HUES6 (cell line): Measurements from ENCODE around the gene PRPF4.

ENCODE experiments used
- H3K27ac ChIP-seq: 2 replicates; pipeline ENCODE4 v1.7.0; 2013; ENCODE audit warnings: low read depth, mild to moderate bottlenecking, low read length, inconsistent platforms
- H3K27me3 ChIP-seq: 2 replicates; pipeline ENCODE4 v1.6.1; 2013; ENCODE audit warnings: low read length; ENCODE audit not compliant: control insufficient read depth, insufficient read depth
- H3K36me3 ChIP-seq: 2 replicates; pipeline ENCODE4 v1.6.1; 2013; ENCODE audit warnings: low read length; ENCODE audit not compliant: control insufficient read depth, insufficient read depth
- H3K4me1 ChIP-seq: 2 replicates; pipeline ENCODE4 v1.6.1; 2013; ENCODE audit warnings: low read length; ENCODE audit not compliant: control insufficient read depth, insufficient read depth
- H3K4me3 ChIP-seq: 2 replicates; pipeline ENCODE4 v1.5.1; 2013; ENCODE audit warnings: low read depth, low read length
- H3K9ac ChIP-seq: one replicate; pipeline ENCODE4 v1.6.1; 2013; ENCODE audit warnings: mild to moderate bottlenecking, low read length
- H3K9me3 ChIP-seq: 2 replicates; pipeline ENCODE4 v1.6.1; 2013; ENCODE audit warnings: low read depth, low read length; ENCODE audit not compliant: control insufficient read depth, insufficient read depth

Gene PRPF4

DNA sequence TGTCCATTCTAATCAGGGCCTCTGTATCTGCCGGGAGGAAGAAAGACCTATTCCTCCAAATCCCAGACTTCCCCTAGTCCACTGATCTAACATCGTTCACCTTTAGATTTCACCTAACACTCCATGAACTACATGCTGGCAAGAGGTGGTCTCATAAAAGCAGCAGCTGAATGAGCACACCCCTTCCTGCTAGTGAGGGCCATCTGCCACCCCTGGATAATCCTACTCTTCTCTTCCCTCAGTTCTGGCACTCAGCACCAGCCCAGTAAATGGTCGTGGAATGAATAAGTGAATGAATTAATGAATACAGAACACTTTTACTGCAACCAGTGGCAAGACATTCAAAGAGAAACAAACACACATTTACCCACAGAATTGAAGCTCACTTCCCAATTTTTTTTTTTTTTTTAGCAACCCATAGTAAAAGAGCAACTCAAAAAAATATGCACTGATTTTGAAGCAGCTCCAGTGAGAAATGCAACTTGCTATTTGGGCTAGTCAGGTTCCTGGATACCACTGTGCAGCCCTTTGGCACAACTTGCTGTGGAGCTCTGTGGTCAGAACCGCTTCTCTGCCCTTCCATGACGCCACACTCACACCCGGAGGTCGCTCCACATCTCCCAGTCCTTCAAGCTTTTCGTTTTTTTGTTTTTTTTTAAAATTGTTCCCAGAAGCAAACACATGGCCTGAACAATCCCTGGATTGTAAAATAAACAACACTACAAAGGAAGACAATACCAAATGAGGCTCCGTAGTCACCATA, 21.5 kb downstream of the PRPF4 start:
- H3K4me3 ChIP-seq = no peak overlapping the region
- H3K9me3 ChIP-seq = no peaks in the 10 kb centered on the region
- no peaks in the 10 kb centered on the region for H3K4me1 ChIP-seq
- peaks cover 18% of the 10 kb centered on the region for H3K36me3 ChIP-seq
- H3K9ac ChIP-seq = no peak overlapping the region
- H3K27me3 ChIP-seq = no peaks in the 10 kb centered on the region
- H3K27ac ChIP-seq = no peak overlapping the region

DNA sequence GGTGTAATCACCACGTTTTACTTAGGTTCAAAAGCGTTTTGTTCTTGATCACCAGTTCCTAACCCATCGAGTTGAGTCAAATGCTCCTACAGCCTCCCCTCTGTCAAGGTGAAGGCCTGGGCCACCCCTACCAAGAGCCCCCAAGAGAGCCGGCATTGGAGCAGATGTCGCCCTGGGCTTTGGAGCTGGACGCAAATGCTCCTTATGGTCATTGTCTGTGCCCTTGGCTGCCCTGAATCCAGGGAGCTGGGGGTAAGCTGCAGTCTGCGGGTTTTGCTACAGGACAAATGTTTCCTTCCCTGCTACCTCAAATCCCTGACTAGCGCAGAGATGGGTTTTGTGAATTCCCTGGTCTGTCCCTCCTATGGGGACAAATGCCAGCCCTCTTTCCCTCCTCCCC, 22.9 kb downstream of the PRPF4 start:
- no peaks in the 10 kb centered on the region for H3K27me3 ChIP-seq
- no peaks in the 10 kb centered on the region for H3K9me3 ChIP-seq
- H3K4me1 ChIP-seq = peaks cover 5% of the 10 kb centered on the region; the same call in 1 of the 2 replicates
- H3K36me3 ChIP-seq = peaks cover 5% of the 10 kb centered on the region
- no peak overlapping the region for H3K9ac ChIP-seq
- no peak overlapping the region for H3K27ac ChIP-seq
- no peak overlapping the region for H3K4me3 ChIP-seq

DNA sequence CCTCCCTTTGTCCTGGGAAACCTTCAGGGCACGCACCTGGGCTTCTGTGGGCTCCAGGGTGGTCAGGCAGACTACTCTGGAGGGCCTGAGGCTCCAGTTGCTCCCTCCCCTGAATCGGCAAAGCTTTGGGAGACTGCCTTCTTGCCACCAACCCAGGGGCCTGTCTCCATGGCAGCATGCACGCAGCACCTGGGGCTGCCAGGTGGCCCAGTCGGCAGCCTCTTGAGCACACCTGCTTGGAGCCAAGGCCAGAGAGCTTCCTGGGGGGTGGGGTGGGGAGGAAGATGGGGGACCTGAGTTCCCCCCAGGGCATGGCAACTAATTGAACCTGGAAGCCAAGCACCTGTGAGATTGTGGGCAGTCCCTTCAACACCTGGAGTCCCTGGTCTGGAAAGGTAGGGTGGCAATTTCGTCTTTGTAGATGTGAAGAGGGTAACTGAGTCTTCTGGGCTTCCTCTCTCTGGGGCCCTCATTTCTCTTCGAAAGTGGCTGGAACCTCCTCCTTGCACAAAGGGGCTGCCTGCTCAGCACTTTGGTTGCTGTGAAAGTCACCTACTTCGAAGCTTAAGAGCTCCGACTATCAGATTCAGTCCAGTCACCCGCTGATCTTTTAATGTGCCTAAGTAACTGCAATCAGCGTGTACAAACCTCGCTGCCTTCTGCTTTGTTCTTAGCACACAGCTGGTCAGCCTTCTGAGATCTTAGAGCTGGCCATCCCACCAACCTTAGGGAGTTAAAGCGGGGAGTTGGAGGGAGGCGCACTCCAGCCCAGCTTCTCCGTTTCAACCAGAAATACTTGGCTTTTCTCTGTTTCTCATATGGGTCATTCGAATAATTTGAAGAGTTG, 23.7 kb downstream of the PRPF4 start:
- no peaks in the 10 kb centered on the region for H3K36me3 ChIP-seq
- H3K9me3 ChIP-seq = no peaks in the 10 kb centered on the region
- H3K4me3 ChIP-seq = no peak overlapping the region
- no peaks in the 10 kb centered on the region for H3K27me3 ChIP-seq
- H3K9ac ChIP-seq = no peak overlapping the region
- peaks cover 5% of the 10 kb centered on the region; the same call in 1 of the 2 replicates for H3K4me1 ChIP-seq
- H3K27ac ChIP-seq = no peak overlapping the region

DNA sequence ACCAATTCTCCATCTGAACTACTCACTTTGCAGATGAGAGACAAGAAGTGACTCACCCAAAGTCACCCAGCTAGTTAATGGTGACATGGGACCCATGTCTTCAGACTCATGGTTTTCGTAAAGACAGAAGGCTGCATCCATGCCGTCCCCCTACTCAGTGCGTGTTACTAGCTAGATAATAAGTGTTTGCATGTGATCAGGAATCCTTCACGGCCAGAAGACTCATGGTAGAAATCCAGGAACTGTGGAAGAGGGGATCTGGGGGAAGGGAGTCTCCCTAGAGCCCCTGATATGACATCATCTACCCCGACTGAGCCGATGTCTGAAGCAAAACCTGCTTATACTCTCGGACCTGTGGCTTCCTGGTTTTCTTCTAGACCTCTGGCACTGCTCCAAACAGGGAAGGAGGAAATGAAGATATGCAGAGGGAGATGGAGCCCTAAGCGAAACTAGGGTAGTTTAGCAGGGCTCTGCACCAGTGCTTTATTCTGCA, 24.4 kb downstream of the PRPF4 start:
- H3K4me3 ChIP-seq = no peak overlapping the region
- H3K27ac ChIP-seq = no peak overlapping the region
- H3K36me3 ChIP-seq = no peaks in the 10 kb centered on the region
- H3K9me3 ChIP-seq = no peaks in the 10 kb centered on the region
- H3K9ac ChIP-seq = no peak overlapping the region
- H3K4me1 ChIP-seq = peaks cover 5% of the 10 kb centered on the region; the same call in 1 of the 2 replicates
- H3K27me3 ChIP-seq = no peaks in the 10 kb centered on the region

DNA sequence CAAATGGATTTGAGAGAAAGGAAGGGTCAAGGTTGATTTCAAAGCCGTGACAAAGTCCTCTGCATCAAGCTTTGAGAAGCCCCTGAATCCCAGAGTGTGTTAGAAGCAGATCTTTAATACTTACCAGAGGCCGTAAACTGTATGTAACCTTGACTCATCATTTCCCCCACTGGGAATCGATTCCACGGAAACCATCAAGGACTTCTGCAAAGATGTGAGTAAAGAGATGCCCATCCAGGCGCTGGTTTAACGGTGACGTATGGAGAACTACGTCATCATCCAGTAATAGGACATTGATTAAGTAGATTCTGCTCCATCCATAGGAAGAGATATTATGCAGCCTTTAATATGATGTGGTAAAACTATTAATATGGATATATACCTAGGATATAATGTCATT, 26.1 kb downstream of the PRPF4 start:
- Histone ChIP-seq H3K27me3 (no peaks in the 10 kb centered on the region), H3K4me3 (no peak overlapping the region), H3K9me3 (no peaks in the 10 kb centered on the region), H3K9ac (no peak overlapping the region), H3K36me3 (no peaks in the 10 kb centered on the region), H3K27ac (no peak overlapping the region), H3K4me1 (peaks cover 5% of the 10 kb centered on the region; the same call in 1 of the 2 replicates)

DNA sequence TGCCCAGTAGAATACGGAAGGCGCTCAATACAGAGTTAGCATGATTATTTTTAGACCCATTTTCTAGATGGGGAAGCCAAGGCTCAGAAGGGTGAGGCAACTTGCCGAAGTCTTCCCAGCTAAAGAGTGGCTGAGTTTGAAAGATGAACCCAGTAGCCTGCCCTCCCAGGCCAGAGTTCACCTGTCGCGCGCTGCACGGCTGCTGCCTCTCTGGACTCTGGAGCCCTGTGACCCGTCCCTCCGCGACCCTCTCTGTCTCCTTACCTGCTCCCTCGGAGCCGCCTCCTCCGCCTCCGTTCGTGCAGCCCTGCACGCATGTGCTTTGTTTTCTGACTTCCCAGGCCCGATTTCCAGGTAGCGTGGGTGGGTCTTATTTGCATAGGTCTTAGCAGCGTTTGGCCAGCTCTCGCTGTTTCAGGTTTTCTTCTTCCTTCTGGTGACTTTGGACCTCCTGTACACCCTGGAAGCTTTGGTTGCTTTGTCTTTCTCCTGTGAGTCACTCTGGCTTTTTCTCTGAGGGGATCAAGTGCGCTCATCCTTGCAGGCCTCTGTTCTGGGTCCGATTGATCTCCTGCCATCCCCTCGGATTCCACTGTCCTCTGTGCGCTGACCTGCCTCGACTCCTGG, 27.4 kb downstream of the PRPF4 start, which contains the start of gene RNF183:
TSS of gene RNF183 (minus strand) at position 585 of the 627 bp plus-strand sequence. CDS start 5,192 bp downstream, outside the sequence.
- Histone ChIP-seq H3K27ac (no peak within 1 kb of the TSS), H3K4me3 (no peak within 1 kb of the TSS), H3K36me3 (no peaks in the 10 kb centered on the region), H3K4me1 (peaks cover 5% of the 10 kb centered on the region; the same call in 1 of the 2 replicates), H3K9me3 (no peaks in the 10 kb centered on the region), H3K9ac (no peak within 1 kb of the TSS), H3K27me3 (no peaks in the 10 kb centered on the region)

DNA sequence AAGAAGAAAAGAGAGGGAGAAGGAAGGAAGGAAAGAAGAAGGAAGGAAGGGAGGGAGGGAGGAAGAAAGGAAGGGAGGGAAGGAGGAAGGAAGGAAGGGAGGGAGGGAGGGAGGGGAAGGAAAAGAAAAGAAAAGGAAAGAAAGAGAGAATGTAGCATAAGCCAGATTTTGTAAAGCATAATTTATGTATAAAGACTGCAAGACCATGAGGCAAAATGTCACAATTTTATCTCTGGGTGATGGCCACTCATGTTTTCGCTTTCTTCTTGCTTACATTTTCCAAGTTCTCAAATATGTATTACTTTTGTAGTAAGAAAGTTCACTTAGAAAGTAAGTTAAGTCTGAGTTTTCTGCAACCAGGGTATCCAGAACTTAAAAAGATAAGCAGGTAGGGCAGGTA, 31.1 kb downstream of the PRPF4 start:
- Histone ChIP-seq H3K9me3 (no peaks in the 10 kb centered on the region), H3K4me3 (no peak overlapping the region), H3K4me1 (peaks cover 5% of the 10 kb centered on the region; the same call in 1 of the 2 replicates), H3K27me3 (no peaks in the 10 kb centered on the region), H3K36me3 (no peaks in the 10 kb centered on the region), H3K9ac (no peak overlapping the region), H3K27ac (no peak overlapping the region)

DNA sequence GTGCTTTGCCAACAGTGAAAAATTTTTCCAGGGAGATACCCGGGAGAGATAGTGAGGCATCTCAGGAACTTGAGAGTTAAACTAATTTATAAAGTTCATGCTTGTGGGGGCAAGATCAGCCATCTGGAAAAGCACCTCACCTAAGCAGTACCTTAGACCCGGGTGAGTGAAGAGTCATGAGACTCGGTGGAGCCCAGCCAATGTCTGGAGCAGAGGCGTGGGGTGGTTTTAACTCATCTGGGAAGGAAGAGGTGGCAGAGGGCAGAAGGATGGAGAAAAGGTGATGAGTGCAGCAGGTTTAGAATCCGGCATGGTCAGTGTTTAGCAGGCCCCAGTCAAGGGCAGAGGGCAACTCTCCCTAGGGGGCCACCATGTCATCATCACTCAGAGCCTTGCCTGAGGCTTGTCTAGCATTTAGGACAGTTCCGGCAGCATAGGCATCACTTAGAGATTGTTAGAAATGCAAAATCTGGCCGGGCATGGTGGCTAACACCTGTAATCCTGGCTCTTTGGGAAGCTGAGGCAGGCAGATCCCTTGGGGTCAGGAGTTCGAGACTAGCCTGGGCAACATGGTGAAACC, 32.0 kb downstream of the PRPF4 start:
- Histone ChIP-seq H3K9me3 (no peaks in the 10 kb centered on the region), H3K4me1 (peaks cover 5% of the 10 kb centered on the region; the same call in 1 of the 2 replicates), H3K36me3 (no peaks in the 10 kb centered on the region), H3K27ac (no peak overlapping the region), H3K4me3 (no peak overlapping the region), H3K9ac (no peak overlapping the region), H3K27me3 (no peaks in the 10 kb centered on the region)

DNA sequence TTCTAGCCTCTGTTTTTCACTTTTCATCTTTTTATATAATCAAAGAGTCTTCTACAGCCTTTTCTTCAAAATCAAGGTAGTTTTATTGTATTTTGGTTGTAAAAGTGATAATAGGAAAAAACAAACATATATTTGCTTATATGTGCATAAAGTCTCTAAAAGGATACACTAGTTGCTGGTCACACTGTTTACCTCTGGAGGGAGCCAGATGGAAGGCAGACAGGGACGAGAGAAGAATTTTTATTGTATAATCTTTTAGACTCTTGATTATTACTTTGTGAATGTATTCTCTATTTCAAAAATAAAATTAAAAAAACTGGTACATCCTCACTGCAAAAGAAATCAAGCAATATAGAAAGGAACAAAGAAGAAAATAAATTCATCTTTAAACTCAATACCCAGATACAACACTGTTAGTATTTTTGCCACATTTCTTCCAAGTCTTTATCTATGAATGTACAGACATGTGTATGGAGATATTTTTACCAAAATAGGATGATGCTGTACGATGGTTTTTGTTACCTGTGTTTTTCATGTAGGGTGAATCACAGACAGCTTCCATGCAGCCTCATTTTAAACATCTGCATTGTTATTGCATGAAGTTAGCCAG, 33.9 kb downstream of the PRPF4 start:
- H3K4me3 ChIP-seq = no peak overlapping the region
- H3K27ac ChIP-seq = no peak overlapping the region
- H3K9me3 ChIP-seq = no peaks in the 10 kb centered on the region
- H3K36me3 ChIP-seq = no peaks in the 10 kb centered on the region
- H3K27me3 ChIP-seq = no peaks in the 10 kb centered on the region
- H3K4me1 ChIP-seq = no peaks in the 10 kb centered on the region
- H3K9ac ChIP-seq = no peak overlapping the region

DNA sequence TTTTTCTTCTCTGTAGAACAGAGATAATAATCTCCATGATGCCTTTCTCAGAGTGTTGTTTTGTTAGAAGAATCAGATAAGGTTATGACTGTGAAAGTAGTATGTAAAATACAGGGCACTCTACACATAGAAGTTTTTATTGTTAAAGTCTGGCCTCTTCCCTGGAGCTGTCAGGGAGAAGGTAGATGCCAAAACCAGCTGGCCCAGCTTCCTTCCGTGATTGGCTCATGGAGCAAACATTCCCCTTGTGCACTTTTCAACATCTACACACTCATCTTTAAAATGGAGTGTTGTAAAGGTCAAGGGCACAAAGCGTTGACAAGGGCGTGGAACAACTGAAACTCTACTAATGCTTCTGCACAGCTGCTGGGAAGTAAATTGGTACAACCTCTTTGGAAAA, 35.1 kb downstream of the PRPF4 start:
- Histone ChIP-seq H3K9me3 (no peaks in the 10 kb centered on the region), H3K27ac (no peak overlapping the region), H3K9ac (no peak overlapping the region), H3K4me3 (no peak overlapping the region), H3K36me3 (no peaks in the 10 kb centered on the region), H3K4me1 (no peaks in the 10 kb centered on the region), H3K27me3 (no peaks in the 10 kb centered on the region)
